HG03139 (cell line): ENCODE data around the gene GOLGA6C.
"Not testable (repeated sequence)": the region's sequence is repeated elsewhere in the genome, so short reads cannot be mapped to it uniquely, and the experiment has no call there.

Experiments
- ATAC-seq: cut with Tn5 transposase; IDR thresholded peaks from one replicate; pipeline ENCODE4 v1.9.1; 2021; ENCODE audit not compliant: unreplicated experiment

The GOLGA6C gene

GRCh38 chr15:75258034-75258433 lies at the start of gene GOLGA6C:
TSS of gene GOLGA6C (plus strand) at chr15:75258334. CDS start at chr15:75258599, 265 bp downstream.
- ATAC-seq = not testable (repeated sequence)

GRCh38 chr15:75208501-75209288 lies 49.4 kb upstream of the GOLGA6C start:
- no peak for ATAC-seq

DNA sequence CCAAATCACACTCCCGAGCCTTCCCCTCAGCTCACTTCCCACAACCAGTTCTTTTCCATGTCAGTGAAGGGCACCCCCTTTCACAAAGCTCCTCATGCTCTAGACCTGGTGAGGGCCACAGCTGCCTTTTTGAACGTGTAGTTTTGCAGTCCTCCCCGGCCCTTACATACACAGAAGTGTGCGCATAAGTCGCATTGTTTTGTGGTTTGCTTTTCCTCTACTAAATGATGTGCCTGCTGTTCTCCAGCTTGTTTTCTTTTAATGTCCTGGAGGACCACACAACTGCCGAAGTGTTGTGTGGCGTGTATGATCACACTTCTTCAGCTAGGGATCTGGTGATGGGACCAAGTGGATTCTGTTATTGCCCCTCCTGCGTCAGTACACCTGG lies 48.9 kb upstream of the GOLGA6C start:
- ATAC-seq = no peak

- no peak for ATAC-seq
These were observed 47.3 kb upstream of the GOLGA6C start for GRCh38 chr15:75210811-75211230.

GRCh38 chr15:75211436-75212199 lies 46.5 kb upstream of the GOLGA6C start:
- no peak for ATAC-seq

- no peak for ATAC-seq
These were observed 45.8 kb upstream of the GOLGA6C start for GRCh38 chr15:75212200-75212858.

GRCh38 chr15:75213212-75213767 lies 44.8 kb upstream of the GOLGA6C start:
- ATAC-seq = no peak

DNA sequence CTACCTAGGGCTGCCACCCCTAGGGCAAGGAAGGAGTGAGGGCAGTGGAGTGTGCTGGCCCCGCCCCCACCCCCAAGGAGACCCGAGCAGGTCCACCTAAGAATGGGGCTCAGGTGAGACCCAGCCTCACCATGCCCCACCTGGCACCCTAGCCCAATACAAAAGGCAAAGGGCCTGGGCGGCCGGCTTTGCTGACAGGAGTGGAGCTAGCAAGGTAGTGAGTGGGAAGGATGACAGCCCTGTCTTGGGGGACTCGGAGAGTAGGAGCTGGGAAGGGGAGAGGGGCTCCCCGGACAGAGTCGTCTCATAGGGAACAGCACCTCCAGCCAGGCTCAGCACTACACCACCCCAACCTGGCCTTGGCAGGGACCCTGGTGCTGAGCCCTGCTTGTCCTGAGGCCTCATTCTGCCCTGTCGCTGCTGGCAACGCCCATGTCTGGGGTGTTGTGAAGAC lies 44.3 kb upstream of the GOLGA6C start:
- no peak for ATAC-seq

DNA sequence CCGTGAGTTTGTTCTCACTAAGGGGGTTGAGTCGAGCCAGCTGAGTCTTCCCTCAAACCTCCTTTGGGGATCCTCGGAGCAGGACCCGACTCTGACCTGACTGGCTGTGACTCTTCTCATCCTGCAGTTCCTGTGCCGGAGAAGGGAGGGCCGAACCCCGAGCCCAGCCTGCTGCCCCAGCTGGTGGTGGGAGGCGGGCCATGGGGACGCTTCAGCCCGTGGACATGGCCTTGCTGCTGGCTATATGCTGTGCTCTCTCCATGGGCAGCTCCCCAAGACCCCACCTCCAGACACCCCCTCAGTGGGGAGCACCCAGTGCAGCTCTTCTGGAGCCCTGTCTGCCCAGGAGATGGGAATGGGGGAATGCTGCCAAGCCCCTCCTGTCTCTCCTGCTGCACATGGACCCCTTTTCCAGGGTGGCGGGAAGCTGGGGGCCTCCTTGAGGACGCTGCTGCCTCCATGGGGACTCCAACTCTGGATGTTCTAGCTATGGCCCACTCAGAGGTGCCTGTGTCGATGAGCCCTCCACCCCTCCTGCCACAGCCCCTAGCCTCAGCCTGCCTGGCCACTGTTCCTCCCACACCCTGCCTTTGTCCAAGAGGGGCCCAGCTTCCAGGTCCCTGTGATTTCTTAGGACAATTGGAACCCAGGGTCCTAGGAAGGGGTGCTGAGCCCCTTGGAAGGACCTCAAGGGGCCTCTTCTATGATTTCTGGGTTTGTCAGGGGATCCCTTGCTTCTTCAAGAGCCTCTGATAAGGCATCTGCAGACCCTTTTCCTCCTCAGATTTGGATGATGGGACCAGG lies 43.6 kb upstream of the GOLGA6C start:
- no peak for ATAC-seq

GRCh38 chr15:75215107-75216004 lies 42.8 kb upstream of the GOLGA6C start:
- ATAC-seq = no peak

GRCh38 chr15:75217012-75217411 lies 41.1 kb upstream of the GOLGA6C start:
- ATAC-seq = no peak

DNA sequence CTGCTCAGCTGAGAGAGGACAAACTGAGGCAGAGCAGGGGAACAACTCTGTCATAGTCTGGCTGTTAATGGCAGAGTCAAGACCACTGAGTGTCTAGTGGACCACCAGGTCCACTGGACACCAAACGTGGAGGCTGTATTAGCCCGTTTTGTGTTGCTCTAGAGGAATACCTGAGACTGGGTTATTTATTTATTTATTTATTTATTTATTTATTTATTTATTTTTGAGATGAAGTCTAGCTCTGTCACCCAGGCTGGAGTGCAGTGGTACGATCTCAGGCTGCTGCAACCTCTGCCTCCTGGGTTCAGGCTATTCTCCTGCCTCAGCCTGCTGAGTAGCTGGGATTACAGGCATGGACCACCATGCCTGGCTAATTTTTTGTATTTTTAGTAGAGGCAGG lies 40.6 kb upstream of the GOLGA6C start:
- ATAC-seq = not testable (repeated sequence)

DNA sequence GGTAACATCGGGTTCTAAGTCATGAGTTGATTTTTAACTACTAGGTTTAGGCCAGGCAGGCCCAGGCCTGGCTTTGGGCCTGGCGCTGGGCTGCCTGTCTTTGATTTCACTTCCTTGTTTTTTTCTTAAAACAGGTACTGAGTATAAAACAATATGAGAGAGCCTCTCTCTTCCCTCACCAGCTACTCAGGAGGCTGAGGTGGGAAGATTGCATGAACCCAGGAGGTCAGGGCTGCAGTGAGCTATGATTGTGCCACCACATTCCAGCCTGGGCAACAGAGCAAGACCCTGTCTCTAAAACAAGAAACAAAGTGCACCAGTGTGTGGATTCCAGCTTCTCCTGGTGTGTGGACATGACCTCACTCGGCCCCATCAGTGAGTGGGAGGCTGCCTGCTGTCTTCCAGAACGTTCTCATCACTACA lies 38.6 kb upstream of the GOLGA6C start:
- ATAC-seq = not testable (repeated sequence)

- no peak for ATAC-seq
These were observed 34.4 kb upstream of the GOLGA6C start for GRCh38 chr15:75223688-75224087.

- no peak for ATAC-seq
These were observed 33.9 kb upstream of the GOLGA6C start for GRCh38 chr15:75224281-75224680.

DNA sequence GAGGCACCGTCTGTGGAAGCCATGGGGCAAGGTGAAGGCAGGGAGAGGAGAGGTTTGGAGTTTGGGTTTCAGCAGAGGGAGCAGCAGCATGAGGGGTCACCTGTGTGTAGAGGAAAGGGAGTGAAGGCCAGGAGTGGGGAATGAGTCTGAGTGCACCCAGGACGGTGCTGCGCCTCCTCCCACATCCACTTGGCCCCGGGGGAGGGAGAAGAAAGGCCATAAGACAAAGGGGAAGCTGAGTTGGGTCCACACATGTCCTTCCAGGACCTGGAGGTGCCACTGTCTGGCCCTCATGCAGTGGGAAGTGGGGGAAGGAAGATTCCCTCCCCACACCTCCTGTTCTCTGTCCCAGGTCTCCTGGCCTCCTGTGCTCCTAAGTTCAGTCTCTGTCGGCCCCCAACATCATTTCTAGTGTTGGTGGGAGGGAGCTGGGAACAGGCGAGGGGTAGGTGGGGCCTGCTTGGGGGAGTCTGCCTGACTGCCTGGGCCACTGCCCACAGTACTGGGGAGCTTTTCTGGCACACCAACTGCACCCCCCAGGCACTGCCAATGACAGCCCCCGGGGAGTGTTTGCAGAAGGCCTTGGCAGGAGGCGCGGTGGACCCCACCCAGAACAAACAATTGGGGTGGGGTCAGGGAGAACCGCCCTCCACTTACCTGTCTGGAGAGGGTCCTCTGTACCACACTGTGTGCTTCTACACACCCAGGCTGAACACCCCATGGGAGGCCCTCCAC lies 32.9 kb upstream of the GOLGA6C start:
- ATAC-seq = not testable (repeated sequence)

GRCh38 chr15:75225951-75226732 lies 32.0 kb upstream of the GOLGA6C start:
- ATAC-seq = no peak

DNA sequence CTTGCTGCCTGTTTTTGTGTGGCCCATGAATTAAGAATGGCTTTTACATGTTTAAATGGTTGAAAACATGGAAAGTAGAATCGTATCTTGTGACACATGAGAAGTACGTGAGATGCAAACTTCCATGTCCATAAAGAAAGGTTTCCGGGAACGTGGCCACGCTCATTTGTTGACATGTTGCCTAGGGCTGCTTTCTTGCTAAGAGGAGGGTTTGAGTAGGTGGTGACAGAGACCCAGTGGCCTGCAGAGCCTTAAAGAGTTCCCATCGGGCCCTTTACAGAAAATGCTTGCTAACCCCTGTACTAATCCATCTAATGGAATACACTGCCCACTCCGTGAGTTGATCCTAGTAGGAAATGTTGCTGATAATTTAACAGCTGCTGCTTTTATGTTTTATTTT lies 31.0 kb upstream of the GOLGA6C start:
- not testable (repeated sequence) for ATAC-seq
